CD4-positive, alpha-beta memory T cell (primary cell): ENCODE results near the gene MRPL53. TPM values are rescaled to one million over a fixed set of nuclear protein-coding genes. Genes with fewer than 3 reads are reported as not detected.

Experiments
- CTCF ChIA-PET: fragments of 350-600 bp; sonication (Branson Sonifier 250); formaldehyde crosslinking; loops from one replicate; lab custom pipeline; 2021; ENCODE audit warnings: inconsistent platforms; ENCODE audit not compliant: partially characterized antibody; lab: Charles Lee
- POLR2A ChIA-PET: fragments of 350-600 bp; sonication (Branson Sonifier 250); formaldehyde crosslinking; loops from one replicate; lab custom pipeline; 2021; ENCODE audit not compliant: partially characterized antibody; lab: Charles Lee
- DNase-seq, 5 donors: peaks; one replicate each; pipeline versions ENCODE4 v3.0.0 to v3.0.0-alpha.2; 2020 to 2022; ENCODE audit warnings: mixed read lengths in 1 of 5
- H3K27ac ChIP-seq: one replicate; pipeline ENCODE4 v1.7.0; 2013; ENCODE audit warnings: low read depth, low read length
- H3K27me3 ChIP-seq: 2 replicates; pipeline ENCODE4 v1.7.0; 2013; ENCODE audit warnings: mild to moderate bottlenecking, low read length, moderate library complexity; ENCODE audit not compliant: insufficient read depth
- H3K36me3 ChIP-seq: 2 replicates; pipeline ENCODE4 v1.7.0; 2013; ENCODE audit warnings: mild to moderate bottlenecking, low read length, moderate library complexity; ENCODE audit not compliant: insufficient read depth
- H3K4me1 ChIP-seq: 2 replicates; pipeline ENCODE4 v1.7.0; 2013; ENCODE audit warnings: mild to moderate bottlenecking, low read length, moderate library complexity; ENCODE audit not compliant: insufficient read depth
- H3K4me3 ChIP-seq, 2 donors: one replicate each; pipeline ENCODE4 v1.7.0; 2013; ENCODE audit warnings: low read length in 2 of 2, mild to moderate bottlenecking in 1 of 2
- H3K9me3 ChIP-seq, 2 donors: one replicate each; pipeline ENCODE4 v1.7.0; 2013; ENCODE audit warnings: low read length in 2 of 2, control low read depth in 1 of 2; ENCODE audit not compliant: control insufficient read depth in 1 of 2
- H3K27ac Mint-ChIP-seq, 7 donors: one replicate each; pipeline ENCODE4 v1.8.0; 2020 to 2021; ENCODE audit warnings: mixed read lengths in 7 of 7, mild to moderate bottlenecking in 6 of 7, inconsistent platforms in 3 of 7, moderate library complexity in 3 of 7
- H3K27me3 Mint-ChIP-seq, 2 donors: one replicate each; pipeline ENCODE4 v1.8.0; 2020 to 2021; ENCODE audit warnings: mixed read lengths in 2 of 2
- H3K36me3 Mint-ChIP-seq, 2 donors: one replicate each; pipeline ENCODE4 v1.8.0; 2020 to 2021; ENCODE audit warnings: mixed read lengths in 2 of 2, inconsistent platforms in 1 of 2, mild to moderate bottlenecking in 1 of 2
- H3K4me1 Mint-ChIP-seq, 4 donors: one replicate each; pipeline ENCODE4 v1.8.0; 2020 to 2021; ENCODE audit warnings: mixed read lengths in 4 of 4, mild to moderate bottlenecking in 1 of 4
- H3K4me3 Mint-ChIP-seq, 8 donors: one replicate each; pipeline ENCODE4 v1.8.0; 2020 to 2021; ENCODE audit warnings: mixed read lengths in 8 of 8, mild to moderate bottlenecking in 7 of 8, moderate library complexity in 6 of 8, inconsistent platforms in 3 of 8
- H3K9me3 Mint-ChIP-seq, 8 donors: one replicate each; pipeline ENCODE4 v1.8.0; 2020 to 2021; ENCODE audit warnings: mixed read lengths in 8 of 8, mild to moderate bottlenecking in 5 of 8, inconsistent platforms in 3 of 8, moderate library complexity in 1 of 8
- intact Hi-C: fragments of 100-400 bp; cut with micrococcal nuclease; formaldehyde crosslinking; loops from one replicate; pipeline ENCODE4 v1.15.1; 2023
- polyA plus RNA-seq, 2 donors: library from polyadenylated mRNA; unstranded; fragments of 300-500 nt; fragmentation: Illumina TruSeq; gene quantifications; one replicate each; pipeline ENCODE4 v1.2.3, GENCODE V29; 2021
- total RNA-seq, 2 experiments: library from RNA; stranded (reverse); gene quantifications; one replicate each; pipeline ENCODE4 v1.2.3, GENCODE V29; 2021

The MRPL53 gene
- total and polyA plus RNA-seq, 4 experiments from 2014 or later, result 72.8 to 120 (median 89.4) TPM

GRCh38 chr2:74430502-74430901 lies 42.0 kb downstream of the MRPL53 start:
- H3K4me3 Mint-ChIP-seq, result no peak overlapping the region
- Histone ChIP-seq H3K27ac (no peak overlapping the region), H3K27me3 (no peaks in the 10 kb centered on the region), H3K9me3 (no peaks in the 10 kb centered on the region), H3K4me3 (no peak overlapping the region), H3K4me1 (no peaks in the 10 kb centered on the region), H3K36me3 (no peaks in the 10 kb centered on the region)
- H3K27me3 Mint-ChIP-seq, result no peaks in the 10 kb centered on the region
- DNase-seq, result no peak
- ChIA-PET CTCF (no interaction called here), POLR2A (interaction anchor here (1.6 kb wide), 1 partner anchor 40 kb away, joined by 3 read pairs; no protein-coding TSS in a partner anchor)
- no peaks in the 10 kb centered on the region for H3K4me1 Mint-ChIP-seq
- H3K9me3 Mint-ChIP-seq, result peaks cover 0 to 1% (median 0%) of the 10 kb centered on the region in 8 donors
- intact Hi-C loops, result no loop called here
- peak overlapping the region in 1 of 7 donors; percentile 68 for H3K27ac Mint-ChIP-seq
- peaks cover 4 to 6% of the 10 kb centered on the region in 2 donors for H3K36me3 Mint-ChIP-seq

- H3K36me3 Mint-ChIP-seq, result peaks cover 8 to 13% of the 10 kb centered on the region in 2 donors
- no peaks in the 10 kb centered on the region for H3K27me3 ChIP-seq
- CTCF ChIA-PET, result no interaction called here
- intact Hi-C loops, result no loop called here
- peaks cover 0 to 1% (median 0%) of the 10 kb centered on the region in 8 donors for H3K9me3 Mint-ChIP-seq
- no peak overlapping the region for H3K4me3 ChIP-seq
- no peaks in the 10 kb centered on the region for H3K4me1 Mint-ChIP-seq
- DNase-seq, result no peak
- H3K4me1 ChIP-seq, result no peaks in the 10 kb centered on the region
- POLR2A ChIA-PET, result interaction anchor here (1.6 kb wide), 1 partner anchor 39 kb away, joined by 3 read pairs; no protein-coding TSS in a partner anchor
- no peak overlapping the region for H3K4me3 Mint-ChIP-seq
- no peaks in the 10 kb centered on the region for H3K36me3 ChIP-seq
- no peaks in the 10 kb centered on the region for H3K27me3 Mint-ChIP-seq
- no peak overlapping the region for H3K27ac ChIP-seq
- H3K27ac Mint-ChIP-seq, result peak overlapping the region in 1 of 7 donors; percentile 68
- H3K9me3 ChIP-seq, result no peaks in the 10 kb centered on the region
These were observed 42.7 kb downstream of the MRPL53 start for GRCh38 chr2:74429487-74430451.

GRCh38 chr2:74428675-74429074 lies 43.8 kb downstream of the MRPL53 start:
- H3K9me3 ChIP-seq, result no peaks in the 10 kb centered on the region
- ChIA-PET CTCF (no interaction called here), POLR2A (interaction anchor here (1.4 to 1.6 kb wide), 2 partner anchors 38 to 44 kb away, joined by 3 read pairs; partner anchors contain the start of gene MRPL53)
- H3K27ac ChIP-seq, result no peak overlapping the region
- DNase-seq, result no peak
- intact Hi-C loops, result no loop called here
- no peak overlapping the region for H3K4me3 Mint-ChIP-seq
- no peaks in the 10 kb centered on the region for H3K36me3 ChIP-seq
- H3K27me3 Mint-ChIP-seq, result no peaks in the 10 kb centered on the region
- H3K9me3 Mint-ChIP-seq, result peaks cover 0 to 1% (median 0%) of the 10 kb centered on the region in 8 donors
- H3K4me1 ChIP-seq, result no peaks in the 10 kb centered on the region
- H3K27ac Mint-ChIP-seq, result peak overlapping the region in 1 of 7 donors; percentile 56
- H3K36me3 Mint-ChIP-seq, result peaks cover 9 to 13% of the 10 kb centered on the region in 2 donors
- no peaks in the 10 kb centered on the region for H3K27me3 ChIP-seq
- H3K4me3 ChIP-seq, result no peak overlapping the region
- H3K4me1 Mint-ChIP-seq, result no peaks in the 10 kb centered on the region

GRCh38 chr2:74427551-74427950 lies 44.9 kb downstream of the MRPL53 start:
- H3K27me3 ChIP-seq, result no peaks in the 10 kb centered on the region
- H3K4me1 ChIP-seq, result no peaks in the 10 kb centered on the region
- no peaks in the 10 kb centered on the region for H3K27me3 Mint-ChIP-seq
- no peak for DNase-seq
- H3K4me3 ChIP-seq, result no peak overlapping the region
- H3K27ac ChIP-seq, result no peak overlapping the region
- no peak overlapping the region for H3K4me3 Mint-ChIP-seq
- peaks cover 9 to 13% of the 10 kb centered on the region in 2 donors for H3K36me3 Mint-ChIP-seq
- CTCF ChIA-PET, result no interaction called here
- H3K27ac Mint-ChIP-seq, result peak overlapping the region in 3 of 7 donors; percentile 5 to 80 (median 72)
- H3K9me3 ChIP-seq, result no peaks in the 10 kb centered on the region
- no peaks in the 10 kb centered on the region for H3K36me3 ChIP-seq
- intact Hi-C loops, result no loop called here
- POLR2A ChIA-PET, result interaction anchor here (1.4 kb wide), 1 partner anchor 45 kb away, joined by 3 read pairs; the partner anchor contains the start of gene MRPL53
- peaks cover 0 to 1% (median 0%) of the 10 kb centered on the region in 8 donors for H3K9me3 Mint-ChIP-seq
- peaks cover 4 to 6% (median 5%) of the 10 kb centered on the region in 4 donors for H3K4me1 Mint-ChIP-seq

GRCh38 chr2:74426181-74426758 lies 46.2 kb downstream of the MRPL53 start:
- intact Hi-C loops, result no loop called here
- ChIA-PET CTCF (no interaction called here), POLR2A (interaction anchor here (1.0 kb wide), 1 partner anchor 28 kb away, joined by 3 read pairs; the partner anchor contains the start of gene INO80B)
- H3K4me1 Mint-ChIP-seq, result peaks cover 4 to 17% (median 11%) of the 10 kb centered on the region in 4 donors
- no peak overlapping the region for H3K27ac ChIP-seq
- no peaks in the 10 kb centered on the region for H3K36me3 ChIP-seq
- peaks cover 9 to 16% of the 10 kb centered on the region in 2 donors for H3K36me3 Mint-ChIP-seq
- peaks cover 4% of the 10 kb centered on the region for H3K4me1 ChIP-seq
- H3K27me3 Mint-ChIP-seq, result no peaks in the 10 kb centered on the region
- no peaks in the 10 kb centered on the region for H3K27me3 ChIP-seq
- H3K4me3 ChIP-seq, result no peak overlapping the region
- no peak overlapping the region for H3K4me3 Mint-ChIP-seq
- no peak for DNase-seq
- peaks cover 0 to 1% (median 0%) of the 10 kb centered on the region in 8 donors for H3K9me3 Mint-ChIP-seq
- H3K27ac Mint-ChIP-seq, result no peak overlapping the region
- no peaks in the 10 kb centered on the region for H3K9me3 ChIP-seq

GRCh38 chr2:74425523-74425922 lies 47.0 kb downstream of the MRPL53 start:
- Mint-ChIP-seq H3K27ac (peak overlapping the region in 3 of 7 donors; percentile 47 to 61 (median 60)), H3K4me3 (no peak overlapping the region), H3K36me3 (peaks cover 9 to 16% of the 10 kb centered on the region in 2 donors), H3K9me3 (peaks cover 0 to 1% (median 0%) of the 10 kb centered on the region in 8 donors), H3K27me3 (no peaks in the 10 kb centered on the region), H3K4me1 (peaks cover 7 to 22% (median 15%) of the 10 kb centered on the region in 4 donors)
- Histone ChIP-seq H3K9me3 (no peaks in the 10 kb centered on the region), H3K4me1 (peaks cover 11% of the 10 kb centered on the region), H3K27me3 (no peaks in the 10 kb centered on the region), H3K27ac (no peak overlapping the region), H3K36me3 (no peaks in the 10 kb centered on the region), H3K4me3 (no peak overlapping the region)
- no peak for DNase-seq
- ChIA-PET POLR2A (interaction anchor here (0.5 kb wide), 1 partner anchor 25 kb away, joined by 3 read pairs; no protein-coding TSS in a partner anchor), CTCF (interaction anchor here (1.0 kb wide), 1 partner anchor 19 kb away, joined by 3 read pairs; no protein-coding TSS in a partner anchor)
- intact Hi-C loops, result no loop called here
